Stimulated activated CD4-positive, alpha-beta T cell treated with anti-CD3 and anti-CD28 coated beads, TNF-alpha, amount 100 ng/mL, for 24 hours (primary cell): Measurements from ENCODE around the gene SPDYE18.
"Not testable (repeated sequence)": the region's sequence is repeated elsewhere in the genome, so short reads cannot be mapped to it uniquely, and the experiment has no call there.

Source experiments
- DNase-seq, 3 experiments: peaks; one replicate each; pipeline ENCODE4 v3.0.0-alpha.2; 2020; ENCODE audit warnings: low read depth in 3 of 3

The SPDYE18 gene, protein sequence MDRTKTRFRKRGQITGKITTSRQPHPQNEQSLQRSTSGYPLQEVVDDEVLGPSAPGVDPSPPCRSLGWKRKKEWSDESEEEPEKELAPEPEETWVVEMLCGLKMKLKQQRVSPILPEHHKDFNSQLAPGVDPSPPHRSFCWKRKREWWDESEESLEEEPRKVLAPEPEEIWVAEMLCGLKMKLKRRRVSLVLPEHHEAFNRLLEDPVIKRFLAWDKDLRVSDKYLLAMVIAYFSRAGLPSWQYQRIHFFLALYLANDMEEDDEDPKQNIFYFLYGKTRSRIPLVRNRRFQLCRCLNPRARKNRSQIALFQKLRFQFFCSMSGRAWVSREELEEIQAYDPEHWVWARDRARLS

DNA sequence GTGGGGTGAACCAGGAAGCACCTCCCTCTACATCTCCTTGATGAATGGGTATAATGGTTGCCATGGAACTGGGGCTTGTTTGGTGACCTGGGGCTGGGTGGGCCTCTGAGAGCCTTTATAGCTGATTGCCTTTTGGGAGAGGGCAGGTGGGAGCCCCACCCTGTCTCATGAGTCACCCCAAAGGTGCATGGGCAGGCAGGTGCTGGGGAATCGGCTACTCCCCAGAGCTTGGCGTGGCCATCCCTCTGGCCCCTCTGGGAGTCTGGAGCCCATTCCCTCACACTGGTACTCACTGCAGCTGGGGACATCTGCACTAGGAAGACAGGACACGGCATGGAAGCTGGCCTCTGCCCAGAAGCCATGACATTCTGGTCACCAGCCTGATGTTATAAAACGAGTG lies at the start of gene SPDYE18:
Gene SPDYE18, minus strand, starts transcription at position 2 of the 400 bp plus-strand sequence. CDS start 2,046 bp downstream, outside the sequence.
- not testable (repeated sequence) for DNase-seq

DNA sequence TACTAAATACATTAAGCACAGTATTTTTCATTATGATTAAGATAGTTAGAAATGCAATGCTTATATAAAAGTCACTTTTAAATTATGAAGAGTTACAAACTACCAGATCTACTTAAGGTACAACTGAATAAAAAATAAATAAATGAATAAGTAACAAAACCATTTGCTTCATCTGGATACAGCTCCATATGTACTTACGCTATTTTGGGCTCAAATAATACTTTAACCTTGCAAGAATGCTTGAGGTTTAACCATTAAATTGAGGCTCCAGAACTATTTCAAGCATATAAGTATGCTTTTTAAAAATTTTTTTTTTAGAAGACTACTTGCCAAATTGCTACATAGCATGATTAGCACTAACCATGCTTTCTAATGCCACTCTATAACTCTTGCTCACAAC lies 46.0 kb upstream of the SPDYE18 start:
- not testable (repeated sequence) for DNase-seq

DNA sequence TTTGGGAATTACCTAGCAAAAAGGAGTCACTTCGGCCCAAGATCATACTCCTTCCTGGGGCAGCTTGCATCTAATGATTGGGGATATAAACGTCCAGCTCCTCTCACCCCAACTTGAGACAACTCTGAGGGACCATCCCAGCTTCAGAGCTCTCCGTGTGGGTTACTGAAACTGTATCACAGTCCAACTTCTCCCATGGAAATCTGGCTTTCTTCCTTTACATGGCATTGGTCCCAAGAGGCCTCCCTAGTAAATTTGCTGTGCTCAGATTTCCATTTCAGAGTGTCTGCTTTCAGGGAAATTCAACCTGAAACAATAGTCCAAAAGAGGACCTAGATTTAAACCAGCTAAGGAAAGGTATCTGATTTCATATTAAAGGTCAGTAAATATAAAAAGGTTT lies 45.3 kb upstream of the SPDYE18 start:
- not testable (repeated sequence) for DNase-seq

DNA sequence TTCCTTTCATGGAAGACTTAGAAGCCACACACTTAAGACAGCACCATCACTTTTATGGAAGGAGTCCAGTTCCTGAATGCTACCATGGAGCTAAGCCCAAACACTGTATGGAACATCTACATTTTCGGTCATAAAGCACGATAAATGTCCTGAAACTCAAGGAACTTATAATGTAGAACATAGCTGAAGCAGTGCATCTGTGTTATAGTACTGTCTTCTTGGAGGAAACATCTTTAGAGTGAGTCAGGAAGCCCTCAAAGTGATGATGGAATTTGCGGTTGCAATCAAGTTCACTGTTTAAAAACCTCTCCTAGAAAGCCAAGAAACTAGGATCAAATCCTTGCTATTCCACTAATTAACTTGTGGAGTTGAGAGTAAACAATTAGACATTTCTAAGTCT lies 43.5 kb upstream of the SPDYE18 start:
- not testable (repeated sequence) for DNase-seq

DNA sequence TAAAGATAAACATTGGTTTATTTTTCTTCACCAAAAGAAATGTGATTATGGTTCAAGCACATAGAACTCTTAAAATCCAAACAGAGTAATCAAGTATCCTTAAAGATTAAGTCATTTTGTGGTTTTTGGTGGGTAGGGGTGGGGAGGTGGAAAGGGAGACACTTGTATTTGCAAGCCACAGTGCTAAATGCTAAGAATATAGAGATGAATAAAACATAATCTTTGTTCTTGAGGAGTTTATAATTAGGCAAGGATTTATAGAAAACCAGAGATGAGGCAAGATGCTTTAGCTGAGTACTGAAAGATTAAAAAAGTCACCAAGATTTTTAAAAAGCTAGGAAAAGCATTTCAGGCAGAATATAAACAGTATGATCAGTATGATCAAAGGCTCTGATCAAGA lies 40.3 kb upstream of the SPDYE18 start:
- DNase-seq = not testable (repeated sequence)

DNA sequence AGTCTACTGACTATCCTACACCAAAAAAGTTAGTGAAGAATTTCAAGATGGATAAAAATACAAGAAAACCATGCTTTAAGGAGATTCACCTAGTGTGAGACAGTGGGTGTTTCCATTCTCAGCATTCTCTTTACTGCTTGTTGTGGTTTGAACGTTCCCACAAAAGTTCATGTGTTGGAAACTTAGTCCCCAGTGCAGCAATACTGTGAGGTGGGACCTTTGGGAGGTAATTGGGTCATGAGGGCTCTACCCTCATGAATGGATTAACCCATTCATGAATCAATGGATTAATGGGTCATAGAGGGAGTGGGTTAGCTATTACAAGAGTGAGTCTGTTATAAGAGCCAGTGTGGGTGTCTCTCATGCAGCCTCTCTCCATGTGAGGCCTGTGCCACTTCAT lies 38.8 kb upstream of the SPDYE18 start:
- DNase-seq = not testable (repeated sequence)

DNA sequence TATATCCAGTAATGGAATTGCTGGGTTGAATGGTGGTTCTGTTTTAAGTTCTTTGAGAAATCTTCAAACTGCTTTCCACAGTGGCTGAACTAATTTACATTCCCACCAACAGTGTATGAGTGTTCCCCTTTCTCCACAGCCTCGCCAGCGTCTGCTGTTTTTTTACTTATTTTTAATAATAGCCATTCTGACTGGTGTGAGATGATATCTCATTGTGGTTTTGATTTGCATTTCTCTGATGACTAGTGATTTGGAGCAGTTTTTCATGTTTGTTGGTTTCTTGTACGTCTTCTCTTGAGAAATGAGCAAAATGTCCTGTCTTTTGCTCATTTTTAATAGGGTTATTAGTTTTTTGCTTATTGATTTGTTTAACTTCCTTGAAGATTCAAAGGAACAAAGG lies 38.1 kb upstream of the SPDYE18 start:
- not testable (repeated sequence) for DNase-seq

DNA sequence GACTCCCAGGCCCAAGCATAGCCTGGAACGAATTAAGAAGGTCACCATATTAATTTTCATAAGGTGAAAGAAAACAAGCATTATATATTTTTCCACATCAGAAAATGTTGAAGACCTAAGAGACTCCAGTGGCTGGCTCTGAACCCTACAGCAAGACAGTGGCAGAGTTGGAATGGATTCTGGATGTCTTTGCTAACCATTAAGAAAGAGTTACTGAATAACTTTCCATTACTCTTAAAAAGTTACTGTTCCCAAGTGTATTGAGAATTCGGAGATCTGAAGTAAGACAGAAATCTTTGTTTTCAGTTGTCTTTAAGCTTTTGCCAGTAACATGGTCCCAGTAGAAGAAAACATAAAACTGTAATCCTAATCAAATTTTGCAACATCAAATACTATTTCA lies 29.9 kb upstream of the SPDYE18 start:
- not testable (repeated sequence) for DNase-seq

DNA sequence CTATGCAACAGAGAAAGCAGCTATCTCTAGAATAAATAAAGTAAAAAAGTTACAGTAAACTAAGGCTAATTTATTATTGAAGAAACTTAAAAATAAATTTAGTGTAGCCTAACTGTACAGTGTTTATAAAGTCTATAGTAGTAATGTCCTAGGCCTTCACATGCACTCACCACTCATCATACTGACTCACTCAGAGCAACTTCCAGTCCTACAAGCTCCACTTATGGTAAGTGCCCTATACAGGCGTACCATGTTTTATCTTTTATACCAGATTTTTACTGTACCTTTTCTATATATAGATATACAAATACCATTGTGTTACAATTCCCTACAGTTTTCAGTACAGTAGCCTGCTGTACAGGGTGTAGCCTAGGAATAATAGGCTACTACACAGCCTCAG lies 19.8 kb upstream of the SPDYE18 start:
- DNase-seq = not testable (repeated sequence)

DNA sequence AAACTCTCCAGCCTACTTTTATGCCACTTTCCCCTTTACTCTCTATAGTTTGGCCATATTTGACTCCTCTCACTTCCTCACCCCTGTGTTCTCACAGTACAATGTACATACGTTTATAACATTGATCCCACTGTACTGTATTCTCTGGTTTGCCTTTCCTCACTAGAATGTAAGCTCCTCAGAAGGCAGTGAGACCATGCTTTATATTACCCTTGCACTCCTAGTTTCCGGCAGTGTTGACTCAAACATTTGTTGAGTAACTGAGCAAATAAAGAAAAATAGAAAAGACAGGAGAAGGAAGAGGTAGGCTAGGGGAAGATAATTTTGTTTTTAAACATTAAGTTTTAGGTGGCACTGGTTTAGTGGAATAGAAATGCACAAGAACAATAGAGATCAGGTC lies 17.9 kb upstream of the SPDYE18 start:
- DNase-seq = not testable (repeated sequence)

DNA sequence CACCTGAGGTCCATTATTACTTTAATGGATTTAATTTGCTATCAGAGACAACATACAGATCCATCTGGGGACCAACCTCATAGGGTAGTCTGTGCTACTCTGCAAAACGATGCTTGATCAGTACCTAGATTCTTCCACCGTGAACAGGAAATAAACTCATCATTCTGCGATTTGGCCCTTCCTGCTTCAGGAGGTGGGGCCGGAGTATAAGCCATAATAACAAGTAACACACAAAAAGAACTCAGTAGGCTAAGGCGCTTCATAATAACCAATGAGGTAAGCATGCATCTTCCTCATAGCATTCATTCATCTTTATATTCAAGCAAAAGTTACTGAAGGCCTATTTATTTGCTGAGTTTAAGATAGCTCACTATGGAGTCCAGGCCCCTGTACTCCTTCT lies 17.3 kb upstream of the SPDYE18 start:
- not testable (repeated sequence) for DNase-seq

DNA sequence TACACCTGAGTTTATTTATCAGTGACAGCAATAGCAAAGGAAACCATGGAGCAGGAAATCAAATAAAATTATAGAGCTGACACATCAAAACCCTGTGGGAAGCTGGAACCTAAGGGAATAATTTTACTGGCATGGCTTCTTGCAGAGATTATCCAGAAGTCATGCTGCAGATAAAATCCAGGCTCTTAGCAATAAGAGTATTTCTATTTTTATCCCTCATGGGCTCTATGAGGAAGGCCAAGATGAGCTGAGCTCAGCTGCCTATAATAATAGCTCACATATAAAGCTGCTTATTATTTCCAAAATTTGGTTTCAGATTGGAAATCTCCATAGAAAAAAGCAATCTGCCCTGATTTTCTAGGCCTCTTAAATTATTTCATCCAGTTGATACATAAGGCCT lies 16.8 kb upstream of the SPDYE18 start:
- DNase-seq = not testable (repeated sequence)

DNA sequence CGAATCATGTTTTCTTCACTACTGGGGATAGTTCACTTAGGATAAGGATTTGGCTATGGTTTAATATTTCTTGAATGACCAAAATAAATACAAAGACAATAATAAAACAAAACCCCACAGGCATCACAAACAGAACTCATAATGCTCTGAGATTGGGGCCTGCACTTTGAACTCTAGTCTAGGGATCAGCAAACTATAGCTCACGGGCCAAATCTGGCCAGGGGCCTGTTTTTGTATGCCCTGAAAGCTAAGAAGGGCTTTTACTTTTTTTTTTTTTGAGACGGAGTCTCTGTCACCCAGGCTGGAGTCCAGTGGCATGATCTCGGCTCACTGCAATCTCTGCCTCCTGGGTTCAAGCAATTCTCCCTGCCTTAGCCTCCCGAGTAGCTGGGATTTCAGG lies 14.7 kb upstream of the SPDYE18 start:
- DNase-seq = not testable (repeated sequence)

DNA sequence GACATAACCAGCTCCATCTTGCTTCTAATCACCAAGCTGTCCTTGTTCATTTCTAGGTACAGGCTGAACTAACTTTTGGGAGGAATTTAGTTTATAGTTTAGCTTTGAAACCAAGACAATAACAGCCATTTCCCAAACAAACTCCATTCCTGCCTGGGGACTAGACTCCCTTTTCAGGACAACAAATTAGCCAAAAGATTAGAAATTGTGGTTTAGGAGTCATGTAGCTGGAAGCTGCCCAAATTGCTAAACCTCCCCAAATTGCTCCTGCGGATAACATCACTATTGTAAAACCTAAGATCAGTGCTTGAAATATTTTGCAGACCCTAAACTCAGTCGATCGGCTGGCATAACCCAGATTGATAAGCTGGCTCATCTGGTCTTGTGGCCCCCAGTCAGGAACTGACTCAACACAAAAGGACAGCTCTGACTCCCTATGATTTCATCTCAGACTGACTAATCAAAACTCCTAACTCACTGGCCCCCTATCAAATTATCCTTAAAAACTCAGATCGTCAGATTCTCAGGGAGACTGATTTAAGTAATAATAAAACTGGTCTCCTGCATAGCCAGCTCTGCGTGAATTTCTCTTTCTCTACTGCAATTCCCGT lies 12.5 kb upstream of the SPDYE18 start:
- DNase-seq = not testable (repeated sequence)

DNA sequence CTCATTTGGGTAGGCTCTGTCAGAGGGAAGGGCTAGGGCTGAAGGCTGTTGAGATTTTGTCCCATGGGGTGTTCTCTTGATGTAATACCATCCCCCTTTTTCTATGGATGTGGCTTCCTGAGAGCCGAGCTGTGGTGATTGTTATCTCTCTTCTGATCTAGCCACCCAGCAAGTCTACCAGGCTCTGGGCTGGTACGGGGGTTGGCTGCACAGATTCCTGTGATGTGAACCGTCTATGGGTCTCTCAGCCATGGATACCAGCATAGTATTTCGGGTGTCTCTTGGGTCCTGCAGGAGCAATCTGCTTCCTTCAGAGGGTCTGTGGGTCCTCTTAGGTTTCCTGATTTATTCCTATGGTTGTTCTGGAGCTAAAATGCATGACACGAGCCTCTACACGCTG lies 8.8 kb upstream of the SPDYE18 start:
- DNase-seq = not testable (repeated sequence)

DNA sequence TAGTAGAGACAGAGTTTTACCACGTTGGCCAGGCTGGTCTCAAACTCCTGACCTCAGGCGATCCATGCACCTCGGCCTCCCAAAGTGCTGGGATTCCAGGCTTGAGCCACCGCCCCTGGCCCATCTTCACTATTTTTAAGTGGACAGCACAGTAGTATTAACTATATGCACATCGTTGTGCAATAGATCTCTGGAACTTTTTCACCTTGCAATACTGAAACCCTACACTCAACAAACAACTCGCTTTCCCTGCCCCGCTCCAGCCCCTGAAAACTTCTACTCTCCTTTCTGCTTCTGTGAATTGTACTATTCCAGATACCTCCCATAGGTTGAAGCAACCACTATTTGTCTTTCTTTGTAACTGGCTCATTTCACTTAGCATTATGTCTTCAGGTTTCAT lies 3.5 kb upstream of the SPDYE18 start:
- not testable (repeated sequence) for DNase-seq

DNA sequence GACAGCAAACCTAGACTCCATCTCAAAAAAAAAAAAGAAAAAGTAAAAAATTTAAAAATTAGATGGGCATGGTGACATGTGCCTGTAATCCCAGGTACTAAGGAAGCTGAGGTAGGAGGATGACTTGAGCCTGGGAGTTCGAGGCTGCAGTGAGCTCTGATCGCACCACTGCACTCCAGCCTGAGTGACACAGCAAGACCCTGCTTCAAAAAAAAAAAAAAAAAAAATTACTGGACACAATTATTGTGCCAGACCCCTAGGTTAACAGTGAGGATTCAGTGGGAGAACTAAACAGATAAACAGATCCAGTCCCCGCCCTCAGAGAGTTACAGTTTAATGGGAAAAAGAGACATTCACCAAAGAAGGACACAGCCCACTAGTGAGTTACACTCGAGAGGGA lies 1.4 kb upstream of the SPDYE18 start:
- DNase-seq = not testable (repeated sequence)

DNA sequence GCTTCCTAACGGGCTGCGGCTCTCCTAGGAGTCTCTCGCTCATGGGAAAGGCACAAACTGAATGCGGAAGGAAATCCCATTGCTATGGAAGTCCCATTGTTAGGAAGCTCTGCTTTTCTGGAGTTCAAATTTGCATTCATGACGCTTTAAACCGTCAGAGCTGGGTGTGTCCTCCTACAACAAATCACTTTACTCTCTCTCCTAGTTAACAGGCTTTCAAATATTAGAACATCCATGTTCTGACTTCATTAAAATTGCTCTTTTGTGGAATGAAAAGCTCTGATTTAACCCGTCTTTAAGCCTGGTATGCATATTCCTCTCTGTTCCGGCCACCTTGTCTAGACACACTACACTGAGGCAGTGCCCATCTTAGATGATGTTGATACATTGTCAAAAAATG lies 30.1 kb downstream of the SPDYE18 start, which contains the start of gene SPDYE17:
Gene SPDYE17, minus strand, starts transcription at position 101 of the 400 bp plus-strand sequence. CDS start 1,791 bp downstream, outside the sequence.
- not testable (repeated sequence) for DNase-seq

DNA sequence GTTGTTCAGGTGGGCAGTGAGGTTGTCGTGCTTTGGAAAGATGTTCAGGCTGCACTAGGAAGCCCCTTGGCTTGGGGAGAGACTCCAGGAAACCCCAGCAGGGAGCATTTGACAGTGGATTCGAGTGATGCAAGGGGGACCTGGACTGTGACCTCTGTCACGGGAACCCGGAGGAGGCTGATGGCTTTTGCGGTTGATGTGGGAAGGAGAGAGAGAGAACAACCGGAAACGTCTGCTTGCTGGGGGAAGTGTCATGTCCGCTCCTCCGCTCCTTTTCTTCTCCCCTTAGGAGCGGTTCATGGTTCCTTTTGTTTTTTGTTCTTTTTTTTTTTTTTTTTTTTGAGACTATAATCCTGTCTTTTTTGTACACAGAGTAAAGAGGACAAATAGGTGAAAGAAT lies 36.0 kb downstream of the SPDYE18 start:
- DNase-seq = not testable (repeated sequence)

DNA sequence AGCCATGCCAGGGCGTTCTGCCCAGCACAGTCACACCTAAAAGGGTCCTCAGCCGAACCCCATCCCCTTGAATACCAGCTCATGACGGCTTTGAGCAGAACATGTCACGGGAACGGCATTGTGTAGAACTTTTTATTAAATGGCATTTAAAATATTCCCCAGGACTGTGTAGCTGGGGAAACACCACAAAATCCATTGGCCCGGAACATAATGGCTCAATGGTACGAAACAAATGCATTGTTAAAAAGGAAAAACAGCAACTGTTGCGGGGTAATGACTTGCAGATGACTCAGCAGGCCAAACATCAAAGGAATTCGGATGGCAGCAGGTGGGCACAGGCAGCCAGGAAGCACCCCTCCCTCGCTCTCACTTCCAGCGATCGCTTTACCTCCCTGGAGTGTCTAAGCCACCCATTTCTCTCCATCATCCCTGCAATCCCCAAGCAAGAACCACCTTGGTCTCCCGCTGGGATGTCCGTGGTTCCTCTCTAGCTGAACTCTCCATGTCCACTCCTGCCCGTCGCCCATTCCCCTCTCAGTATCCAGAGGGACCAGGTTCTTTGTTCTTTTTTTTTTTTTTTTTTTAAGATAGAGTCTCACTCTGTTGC lies 52.2 kb downstream of the SPDYE18 start:
- not testable (repeated sequence) for DNase-seq

DNA sequence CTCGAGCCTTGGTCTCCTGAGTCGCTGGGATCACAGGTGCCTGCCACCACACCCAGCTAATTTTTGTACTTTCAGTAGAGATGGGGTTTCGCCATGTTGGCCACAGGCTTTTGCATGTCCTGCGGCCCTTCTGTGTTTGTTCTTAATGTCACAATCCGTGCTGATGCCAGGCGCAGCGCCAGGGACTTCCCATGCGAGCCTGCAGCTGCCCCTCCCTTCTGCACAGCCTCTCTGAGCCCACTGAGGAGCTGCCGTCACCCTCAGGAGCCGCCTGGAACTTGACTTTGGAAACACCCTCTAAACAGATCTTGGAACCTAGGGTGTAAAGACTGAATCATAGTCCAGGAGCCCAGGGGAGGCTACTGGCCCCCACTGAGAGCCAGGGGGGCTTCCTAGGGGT lies 54.4 kb downstream of the SPDYE18 start:
- DNase-seq = not testable (repeated sequence)
